K562 (cell line): ENCODE measurements around the gene GCSH. TPM values are rescaled to one million over a fixed set of nuclear protein-coding genes. Genes with fewer than 3 reads are reported as not detected.

Experiments
- C11orf30 ChIP-seq: fragments of 450-650 bp; IDR thresholded peaks from 2 replicates; pipeline ENCODE4 v1.6.1; 2016; ENCODE audit warnings: low read depth, mild to moderate bottlenecking
- PCBP2 ChIP-seq: fragments of 200-400 bp; formaldehyde crosslinking; IDR thresholded peaks from 2 replicates; pipeline ENCODE4 v1.6.1; 2018; ENCODE audit warnings: low read length, low read depth, mild to moderate bottlenecking, moderate library complexity; ENCODE audit not compliant: poor library complexity, severe bottlenecking
- ZNF175 ChIP-seq: fragments of 200-800 bp; sonication (Bioruptor generic); IDR thresholded peaks from 2 replicates; pipeline ENCODE4 v1.6.1; 2016; ENCODE audit warnings: low read depth, mild to moderate bottlenecking, missing genetic modification characterization, missing compliant biosample characterization
- ZNF217 ChIP-seq: sonication (generic); formaldehyde crosslinking; IDR thresholded peaks from 2 replicates; pipeline ENCODE4 v1.8.0; 2022; ENCODE audit warnings: mild to moderate bottlenecking, missing genetic modification reagents
- polyA plus RNA-seq, 8 experiments: library from polyadenylated mRNA; depleted of rRNA in 4 of 8; stranded (reverse) in 5 of 8; unstranded in 3 of 8; fragments of >200 nt; fragmentation: Nextera tagmentation in 2 of 8; fragmentation: Illumina TruSeq in 1 of 8; extraction: Ambion mirVana in 2 of 8; extraction: Trizol in 1 of 8; gene quantifications; 2 replicates each; pipeline versions ENCODE4 v1.2.1 to v1.2.3, GENCODE V29; 2011 to 2014; ENCODE audit warnings: inconsistent platforms in 1 of 8, missing spikeins in 1 of 8
- total RNA-seq, 7 experiments: library from RNA; depleted of rRNA in 6 of 7; stranded (reverse); fragments of >200 nt in 6 of 7; fragmentation: Illumina TruSeq in 2 of 7; extraction: Trizol in 2 of 7; gene quantifications; 2 replicates each; pipeline versions ENCODE4 v1.2.1 to v1.2.3, GENCODE V29; 2011 to 2021; ENCODE audit warnings: low replicate concordance in 1 of 7
- TF ChIP-seq, protein P1 (sequence below): fragments of 450-650 bp; IDR thresholded peaks from 2 replicates; pipeline ENCODE4 v1.6.1; 2016; ENCODE audit warnings: mild to moderate bottlenecking, moderate library complexity
- TF ChIP-seq, protein P2 (sequence below): fragments of 250-450 bp; sonication (Bioruptor Pico); IDR thresholded peaks from 2 replicates; pipeline ENCODE4 v1.8.0; 2022; ENCODE audit warnings: moderate library complexity, mild to moderate bottlenecking, inconsistent platforms
- TF ChIP-seq, protein P3 (sequence below): fragments of 450-650 bp; IDR thresholded peaks from 2 replicates; pipeline ENCODE4 v1.6.1; 2017; ENCODE audit warnings: antibody characterized with exemption, mild to moderate bottlenecking
- TF ChIP-seq, protein P4 (sequence below): fragments of 450-650 bp; conservative IDR thresholded peaks from 2 replicates; pipeline ENCODE4 v1.6.1; 2016; ENCODE audit warnings: missing genetic modification characterization, low read depth, mild to moderate bottlenecking, control low read depth, missing compliant biosample characterization

The GCSH gene
- total and polyA plus RNA-seq, 9 of the 15 experiments (the other 6 are each of a cell fraction or from before 2014, with no cell fraction given), result 35.0 to 121 (median 89.0) TPM

DNA sequence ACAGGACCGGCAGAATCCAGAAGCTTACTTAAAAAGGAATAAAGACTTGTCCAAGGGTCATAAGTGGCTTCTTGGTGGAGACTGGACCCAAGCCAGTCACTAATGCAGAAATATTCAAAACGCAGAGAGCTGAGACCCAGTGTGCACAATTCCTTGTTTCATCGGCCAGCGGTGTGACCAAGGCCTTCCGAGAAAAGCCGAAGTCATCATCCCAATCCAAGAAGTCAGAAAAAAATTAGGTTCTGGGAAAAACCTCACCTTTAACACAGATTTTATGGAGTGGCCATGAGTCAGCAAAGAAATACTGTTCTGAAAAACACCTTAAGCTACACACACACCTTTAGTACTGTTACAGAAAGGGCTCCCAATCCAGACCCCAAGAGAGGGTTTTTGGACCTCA, 1.0 kb upstream of the GCSH start (continued):
- TF ChIP-seq, protein P1, sequence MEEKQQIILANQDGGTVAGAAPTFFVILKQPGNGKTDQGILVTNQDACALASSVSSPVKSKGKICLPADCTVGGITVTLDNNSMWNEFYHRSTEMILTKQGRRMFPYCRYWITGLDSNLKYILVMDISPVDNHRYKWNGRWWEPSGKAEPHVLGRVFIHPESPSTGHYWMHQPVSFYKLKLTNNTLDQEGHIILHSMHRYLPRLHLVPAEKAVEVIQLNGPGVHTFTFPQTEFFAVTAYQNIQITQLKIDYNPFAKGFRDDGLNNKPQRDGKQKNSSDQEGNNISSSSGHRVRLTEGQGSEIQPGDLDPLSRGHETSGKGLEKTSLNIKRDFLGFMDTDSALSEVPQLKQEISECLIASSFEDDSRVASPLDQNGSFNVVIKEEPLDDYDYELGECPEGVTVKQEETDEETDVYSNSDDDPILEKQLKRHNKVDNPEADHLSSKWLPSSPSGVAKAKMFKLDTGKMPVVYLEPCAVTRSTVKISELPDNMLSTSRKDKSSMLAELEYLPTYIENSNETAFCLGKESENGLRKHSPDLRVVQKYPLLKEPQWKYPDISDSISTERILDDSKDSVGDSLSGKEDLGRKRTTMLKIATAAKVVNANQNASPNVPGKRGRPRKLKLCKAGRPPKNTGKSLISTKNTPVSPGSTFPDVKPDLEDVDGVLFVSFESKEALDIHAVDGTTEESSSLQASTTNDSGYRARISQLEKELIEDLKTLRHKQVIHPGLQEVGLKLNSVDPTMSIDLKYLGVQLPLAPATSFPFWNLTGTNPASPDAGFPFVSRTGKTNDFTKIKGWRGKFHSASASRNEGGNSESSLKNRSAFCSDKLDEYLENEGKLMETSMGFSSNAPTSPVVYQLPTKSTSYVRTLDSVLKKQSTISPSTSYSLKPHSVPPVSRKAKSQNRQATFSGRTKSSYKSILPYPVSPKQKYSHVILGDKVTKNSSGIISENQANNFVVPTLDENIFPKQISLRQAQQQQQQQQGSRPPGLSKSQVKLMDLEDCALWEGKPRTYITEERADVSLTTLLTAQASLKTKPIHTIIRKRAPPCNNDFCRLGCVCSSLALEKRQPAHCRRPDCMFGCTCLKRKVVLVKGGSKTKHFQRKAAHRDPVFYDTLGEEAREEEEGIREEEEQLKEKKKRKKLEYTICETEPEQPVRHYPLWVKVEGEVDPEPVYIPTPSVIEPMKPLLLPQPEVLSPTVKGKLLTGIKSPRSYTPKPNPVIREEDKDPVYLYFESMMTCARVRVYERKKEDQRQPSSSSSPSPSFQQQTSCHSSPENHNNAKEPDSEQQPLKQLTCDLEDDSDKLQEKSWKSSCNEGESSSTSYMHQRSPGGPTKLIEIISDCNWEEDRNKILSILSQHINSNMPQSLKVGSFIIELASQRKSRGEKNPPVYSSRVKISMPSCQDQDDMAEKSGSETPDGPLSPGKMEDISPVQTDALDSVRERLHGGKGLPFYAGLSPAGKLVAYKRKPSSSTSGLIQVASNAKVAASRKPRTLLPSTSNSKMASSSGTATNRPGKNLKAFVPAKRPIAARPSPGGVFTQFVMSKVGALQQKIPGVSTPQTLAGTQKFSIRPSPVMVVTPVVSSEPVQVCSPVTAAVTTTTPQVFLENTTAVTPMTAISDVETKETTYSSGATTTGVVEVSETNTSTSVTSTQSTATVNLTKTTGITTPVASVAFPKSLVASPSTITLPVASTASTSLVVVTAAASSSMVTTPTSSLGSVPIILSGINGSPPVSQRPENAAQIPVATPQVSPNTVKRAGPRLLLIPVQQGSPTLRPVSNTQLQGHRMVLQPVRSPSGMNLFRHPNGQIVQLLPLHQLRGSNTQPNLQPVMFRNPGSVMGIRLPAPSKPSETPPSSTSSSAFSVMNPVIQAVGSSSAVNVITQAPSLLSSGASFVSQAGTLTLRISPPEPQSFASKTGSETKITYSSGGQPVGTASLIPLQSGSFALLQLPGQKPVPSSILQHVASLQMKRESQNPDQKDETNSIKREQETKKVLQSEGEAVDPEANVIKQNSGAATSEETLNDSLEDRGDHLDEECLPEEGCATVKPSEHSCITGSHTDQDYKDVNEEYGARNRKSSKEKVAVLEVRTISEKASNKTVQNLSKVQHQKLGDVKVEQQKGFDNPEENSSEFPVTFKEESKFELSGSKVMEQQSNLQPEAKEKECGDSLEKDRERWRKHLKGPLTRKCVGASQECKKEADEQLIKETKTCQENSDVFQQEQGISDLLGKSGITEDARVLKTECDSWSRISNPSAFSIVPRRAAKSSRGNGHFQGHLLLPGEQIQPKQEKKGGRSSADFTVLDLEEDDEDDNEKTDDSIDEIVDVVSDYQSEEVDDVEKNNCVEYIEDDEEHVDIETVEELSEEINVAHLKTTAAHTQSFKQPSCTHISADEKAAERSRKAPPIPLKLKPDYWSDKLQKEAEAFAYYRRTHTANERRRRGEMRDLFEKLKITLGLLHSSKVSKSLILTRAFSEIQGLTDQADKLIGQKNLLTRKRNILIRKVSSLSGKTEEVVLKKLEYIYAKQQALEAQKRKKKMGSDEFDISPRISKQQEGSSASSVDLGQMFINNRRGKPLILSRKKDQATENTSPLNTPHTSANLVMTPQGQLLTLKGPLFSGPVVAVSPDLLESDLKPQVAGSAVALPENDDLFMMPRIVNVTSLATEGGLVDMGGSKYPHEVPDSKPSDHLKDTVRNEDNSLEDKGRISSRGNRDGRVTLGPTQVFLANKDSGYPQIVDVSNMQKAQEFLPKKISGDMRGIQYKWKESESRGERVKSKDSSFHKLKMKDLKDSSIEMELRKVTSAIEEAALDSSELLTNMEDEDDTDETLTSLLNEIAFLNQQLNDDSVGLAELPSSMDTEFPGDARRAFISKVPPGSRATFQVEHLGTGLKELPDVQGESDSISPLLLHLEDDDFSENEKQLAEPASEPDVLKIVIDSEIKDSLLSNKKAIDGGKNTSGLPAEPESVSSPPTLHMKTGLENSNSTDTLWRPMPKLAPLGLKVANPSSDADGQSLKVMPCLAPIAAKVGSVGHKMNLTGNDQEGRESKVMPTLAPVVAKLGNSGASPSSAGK, result no peak
- TF ChIP-seq, protein P2, sequence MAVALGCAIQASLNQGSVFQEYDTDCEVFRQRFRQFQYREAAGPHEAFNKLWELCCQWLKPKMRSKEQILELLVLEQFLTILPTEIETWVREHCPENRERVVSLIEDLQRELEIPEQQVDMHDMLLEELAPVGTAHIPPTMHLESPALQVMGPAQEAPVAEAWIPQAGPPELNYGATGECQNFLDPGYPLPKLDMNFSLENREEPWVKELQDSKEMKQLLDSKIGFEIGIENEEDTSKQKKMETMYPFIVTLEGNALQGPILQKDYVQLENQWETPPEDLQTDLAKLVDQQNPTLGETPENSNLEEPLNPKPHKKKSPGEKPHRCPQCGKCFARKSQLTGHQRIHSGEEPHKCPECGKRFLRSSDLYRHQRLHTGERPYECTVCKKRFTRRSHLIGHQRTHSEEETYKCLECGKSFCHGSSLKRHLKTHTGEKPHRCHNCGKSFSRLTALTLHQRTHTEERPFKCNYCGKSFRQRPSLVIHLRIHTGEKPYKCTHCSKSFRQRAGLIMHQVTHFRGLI (CRISPR knock-in tag), result peak; percentile 17; the same call in 1 of the 2 replicates
- TF ChIP-seq ZNF175, result 0 out of 2 replicates have a peak, but pooled peaks have one; percentile 8
- no peak for TF ChIP-seq ZNF217 (CRISPR knock-in tag)
- no peak for TF ChIP-seq PCBP2
- TF ChIP-seq, protein P3, sequence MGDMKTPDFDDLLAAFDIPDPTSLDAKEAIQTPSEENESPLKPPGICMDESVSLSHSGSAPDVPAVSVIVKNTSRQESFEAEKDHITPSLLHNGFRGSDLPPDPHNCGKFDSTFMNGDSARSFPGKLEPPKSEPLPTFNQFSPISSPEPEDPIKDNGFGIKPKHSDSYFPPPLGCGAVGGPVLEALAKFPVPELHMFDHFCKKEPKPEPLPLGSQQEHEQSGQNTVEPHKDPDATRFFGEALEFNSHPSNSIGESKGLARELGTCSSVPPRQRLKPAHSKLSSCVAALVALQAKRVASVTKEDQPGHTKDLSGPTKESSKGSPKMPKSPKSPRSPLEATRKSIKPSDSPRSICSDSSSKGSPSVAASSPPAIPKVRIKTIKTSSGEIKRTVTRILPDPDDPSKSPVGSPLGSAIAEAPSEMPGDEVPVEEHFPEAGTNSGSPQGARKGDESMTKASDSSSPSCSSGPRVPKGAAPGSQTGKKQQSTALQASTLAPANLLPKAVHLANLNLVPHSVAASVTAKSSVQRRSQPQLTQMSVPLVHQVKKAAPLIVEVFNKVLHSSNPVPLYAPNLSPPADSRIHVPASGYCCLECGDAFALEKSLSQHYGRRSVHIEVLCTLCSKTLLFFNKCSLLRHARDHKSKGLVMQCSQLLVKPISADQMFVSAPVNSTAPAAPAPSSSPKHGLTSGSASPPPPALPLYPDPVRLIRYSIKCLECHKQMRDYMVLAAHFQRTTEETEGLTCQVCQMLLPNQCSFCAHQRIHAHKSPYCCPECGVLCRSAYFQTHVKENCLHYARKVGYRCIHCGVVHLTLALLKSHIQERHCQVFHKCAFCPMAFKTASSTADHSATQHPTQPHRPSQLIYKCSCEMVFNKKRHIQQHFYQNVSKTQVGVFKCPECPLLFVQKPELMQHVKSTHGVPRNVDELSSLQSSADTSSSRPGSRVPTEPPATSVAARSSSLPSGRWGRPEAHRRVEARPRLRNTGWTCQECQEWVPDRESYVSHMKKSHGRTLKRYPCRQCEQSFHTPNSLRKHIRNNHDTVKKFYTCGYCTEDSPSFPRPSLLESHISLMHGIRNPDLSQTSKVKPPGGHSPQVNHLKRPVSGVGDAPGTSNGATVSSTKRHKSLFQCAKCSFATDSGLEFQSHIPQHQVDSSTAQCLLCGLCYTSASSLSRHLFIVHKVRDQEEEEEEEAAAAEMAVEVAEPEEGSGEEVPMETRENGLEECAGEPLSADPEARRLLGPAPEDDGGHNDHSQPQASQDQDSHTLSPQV, result 0 out of 2 replicates have a peak, but pooled peaks have one; percentile 58
- TF ChIP-seq C11orf30, result peak; percentile 83
- TF ChIP-seq, protein P4, sequence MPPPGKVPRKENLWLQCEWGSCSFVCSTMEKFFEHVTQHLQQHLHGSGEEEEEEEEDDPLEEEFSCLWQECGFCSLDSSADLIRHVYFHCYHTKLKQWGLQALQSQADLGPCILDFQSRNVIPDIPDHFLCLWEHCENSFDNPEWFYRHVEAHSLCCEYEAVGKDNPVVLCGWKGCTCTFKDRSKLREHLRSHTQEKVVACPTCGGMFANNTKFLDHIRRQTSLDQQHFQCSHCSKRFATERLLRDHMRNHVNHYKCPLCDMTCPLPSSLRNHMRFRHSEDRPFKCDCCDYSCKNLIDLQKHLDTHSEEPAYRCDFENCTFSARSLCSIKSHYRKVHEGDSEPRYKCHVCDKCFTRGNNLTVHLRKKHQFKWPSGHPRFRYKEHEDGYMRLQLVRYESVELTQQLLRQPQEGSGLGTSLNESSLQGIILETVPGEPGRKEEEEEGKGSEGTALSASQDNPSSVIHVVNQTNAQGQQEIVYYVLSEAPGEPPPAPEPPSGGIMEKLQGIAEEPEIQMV (tag), result no peak
